ENCODE measurements around the gene ADGRB2. TPM values are rescaled to one million over a fixed set of nuclear protein-coding genes. Genes with fewer than 3 reads are reported as not detected.

The ADGRB2 gene
- total RNA-seq, 1 experiment from 2014 or later = 10.9 TPM

- no peak overlapping the region for H2BK120ac ChIP-seq (ENCODE audit: low read depth, low read length, poor library complexity, severe bottlenecking)
- H3K27me3 ChIP-seq (ENCODE audit: insufficient read depth, low read length) = peaks cover 2% of the 10 kb centered on the region; the same call in 1 of the 2 replicates
- peaks cover 2% of the 10 kb centered on the region; the same call in 1 of the 2 replicates for H3K4me1 ChIP-seq (ENCODE audit: insufficient read depth, low read length)
- H3K36me3 Mint-ChIP-seq (ENCODE audit: insufficient read depth in 1 of 3, low read depth in 3 of 3) = no peaks in the 10 kb centered on the region
- no peaks in the 10 kb centered on the region for H4K20me1 ChIP-seq (ENCODE audit: control insufficient read depth, insufficient read depth, insufficient read length)
- H3K27ac Mint-ChIP-seq = no peak overlapping the region; a peak in 1 of 7 replicates
- H3K4ac ChIP-seq (ENCODE audit: low read depth, low read length) = no peak overlapping the region
- H4K91ac ChIP-seq (ENCODE audit: insufficient read length, low read depth, low read length) = no peak overlapping the region
- H3K9me3 Mint-ChIP-seq = no peaks in the 10 kb centered on the region; a peak in 2 of 5 replicates
- TF ChIP-seq CTCF (conservative IDR thresholded peaks at IDR 0.05) = no peak
- no peak for DNase-seq
- no peak overlapping the region for H3K56ac ChIP-seq (ENCODE audit: insufficient read length, low read depth, low read length)
- no peak overlapping the region for H2BK15ac ChIP-seq (ENCODE audit: low read depth, low read length)
- H3K4me2 ChIP-seq (ENCODE audit: insufficient read depth, insufficient read length, low read length) = no peak overlapping the region
- no peak overlapping the region for H2AFZ ChIP-seq (ENCODE audit: low read length)
- H3K79me1 ChIP-seq (ENCODE audit: insufficient read depth, low read depth, low read length, poor library complexity, severe bottlenecking) = no peaks in the 10 kb centered on the region
- no peak overlapping the region for H2AK5ac ChIP-seq (ENCODE audit: insufficient read length, low read length)
- WGBS (ENCODE audit: extremely low coverage, insufficient read length, low lambda C conversion rate) = no CpG with 5 or more reads among the region's 6 CpGs
- no peak overlapping the region for H3K18ac ChIP-seq (ENCODE audit: insufficient read length, low read depth, low read length)
- H3K14ac ChIP-seq (ENCODE audit: insufficient read depth, low read length) = no peak overlapping the region
- peaks cover 66% of the 10 kb centered on the region for H3K27me3 Mint-ChIP-seq (ENCODE audit: low read depth)
- no peak overlapping the region for H4K5ac ChIP-seq (ENCODE audit: insufficient read length, low read depth, low read length)
- H3K4me3 Mint-ChIP-seq = peak overlapping the region in 1 of 2 experiments; percentile 35; a peak in 1 of 5 replicates
- no peak overlapping the region for H3T11ph ChIP-seq (ENCODE audit: low read length)
- peaks cover 47 to 68% of the 10 kb centered on the region in 2 experiments for H3K4me1 Mint-ChIP-seq
- no peak overlapping the region for H3K9ac ChIP-seq (ENCODE audit: extremely low read depth, insufficient read length, low read length)
- no peak overlapping the region for H2BK5ac ChIP-seq (ENCODE audit: insufficient read length, low read length)
- H2BK12ac ChIP-seq (ENCODE audit: insufficient read length, low read depth, low read length) = no peak overlapping the region
- H3K9me3 ChIP-seq (ENCODE audit: control insufficient read depth, low read depth, low read length) = no peaks in the 10 kb centered on the region
- no peak overlapping the region for H3K23ac ChIP-seq (ENCODE audit: insufficient read length, low read depth, low read length)
- H3K23me2 ChIP-seq (ENCODE audit: insufficient read length, low read depth, low read length, poor library complexity, severe bottlenecking) = peaks cover 10% of the 10 kb centered on the region
- no peak overlapping the region for H2BK20ac ChIP-seq (ENCODE audit: low read depth, low read length, poor library complexity, severe bottlenecking)
- H3K27ac ChIP-seq (ENCODE audit: insufficient read length, low read depth, low read length) = no peak overlapping the region
- no peaks in the 10 kb centered on the region for H3K79me2 ChIP-seq (ENCODE audit: insufficient read depth, low read length)
- H4K8ac ChIP-seq (replicated peaks; ENCODE audit: insufficient read length, low read depth, low read length) = no peak overlapping the region
These were observed 1.4 kb upstream of the ADGRB2 start for GRCh38 chr1:31765516-31765915.
